Activated B cell treated with CpG ODN at 0.5 μM for 24 hours (primary cell): ENCODE results near the gene SHC3. TPM values are rescaled to one million over a fixed set of nuclear protein-coding genes. Genes with fewer than 3 reads are reported as not detected.

Experiments
- ATAC-seq: fragments of 200-7000 bp; cut with Tn5 transposase; one replicate; pipeline ENCODE4 v1.10.0; 2021; ENCODE audit warnings: low read depth, mild to moderate bottlenecking, moderate library complexity
- CTCF ChIA-PET: fragments of 350-600 bp; sonication (Branson Sonifier 250); formaldehyde crosslinking; loops from one replicate; lab custom pipeline; 2021; ENCODE audit warnings: antibody characterized with exemption; lab: Charles Lee
- POLR2A ChIA-PET: fragments of 350-600 bp; sonication (Branson Sonifier 250); formaldehyde crosslinking; loops from one replicate; lab custom pipeline; 2021; ENCODE audit warnings: antibody characterized with exemption; lab: Charles Lee
- DNase-seq: peaks from one replicate; pipeline ENCODE4 v3.0.0; 2022
- H3K27ac Mint-ChIP-seq: one replicate; pipeline ENCODE4 v1.8.0; 2020; ENCODE audit warnings: mixed read lengths
- H3K27me3 Mint-ChIP-seq: one replicate; pipeline ENCODE4 v1.8.0; 2021; ENCODE audit warnings: mixed read lengths
- H3K36me3 Mint-ChIP-seq: one replicate; pipeline ENCODE4 v1.8.0; 2021; ENCODE audit warnings: low read depth, mixed read lengths
- H3K4me1 Mint-ChIP-seq: one replicate; pipeline ENCODE4 v1.8.0; 2021; ENCODE audit warnings: mixed read lengths
- H3K4me3 Mint-ChIP-seq: one replicate; pipeline ENCODE4 v1.8.0; 2020; ENCODE audit warnings: mild to moderate bottlenecking, mixed read lengths
- H3K9me3 Mint-ChIP-seq: one replicate; pipeline ENCODE4 v1.8.0; 2020; ENCODE audit warnings: mixed read lengths
- intact Hi-C: fragments of 100-400 bp; cut with micrococcal nuclease; formaldehyde crosslinking; loops from one replicate; pipeline ENCODE4 v1.15.1; 2024
- total RNA-seq: library from RNA; stranded (reverse); gene quantifications from 2 replicates; pipeline ENCODE4 v1.2.3, GENCODE V29; 2022
- TF ChIP-seq, protein P1 (sequence below): fragments of 200-600 bp; IDR thresholded peaks from one replicate; pipeline ENCODE4 v1.8.0; 2022; ENCODE audit warnings: antibody characterized with exemption, mild to moderate bottlenecking

The SHC3 gene
- total RNA-seq, 1 donor from 2014 or later, result not detected

DNA sequence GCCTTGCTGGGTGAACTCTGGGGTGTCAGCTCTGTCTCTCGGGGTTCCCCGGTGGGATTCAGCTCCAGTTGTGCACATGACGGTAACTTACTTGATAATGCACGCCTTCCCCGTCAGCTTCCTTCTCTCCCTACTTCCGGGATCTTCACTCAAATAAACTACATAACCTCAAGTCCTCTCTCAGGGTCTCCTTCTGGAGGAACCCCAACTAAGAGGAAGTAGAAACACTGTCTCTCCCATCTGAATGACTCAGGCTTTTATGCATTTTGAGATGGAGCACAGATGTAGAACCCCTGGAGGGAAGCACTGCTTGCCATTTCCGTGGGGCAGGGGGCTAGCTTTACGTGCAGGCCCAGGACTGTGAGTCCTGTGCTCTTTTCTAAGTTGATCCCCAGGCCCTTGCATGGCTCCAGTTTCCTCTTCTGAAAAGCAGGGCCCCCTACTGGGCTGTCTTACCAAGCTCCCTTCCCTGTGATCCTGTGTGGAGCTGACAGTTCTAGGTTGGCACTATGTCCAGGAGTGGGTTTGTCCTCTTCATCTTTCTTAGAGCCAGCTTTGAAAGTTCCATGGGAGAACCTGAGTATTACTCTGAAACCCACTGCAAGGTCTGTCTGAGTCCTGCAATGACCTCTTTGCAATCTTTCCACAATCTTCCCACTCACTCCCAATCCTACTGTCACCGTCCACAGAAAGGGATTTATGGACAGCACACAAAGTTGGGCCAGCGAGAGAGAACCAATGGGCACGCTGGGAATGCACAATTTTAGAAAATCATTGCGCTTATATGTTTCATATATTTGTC lies 169.7 kb downstream of the SHC3 start:
- POLR2A ChIA-PET, result no interaction called here
- H3K9me3 Mint-ChIP-seq, result no peaks in the 10 kb centered on the region
- CTCF ChIA-PET, result interaction anchor here (0.9 kb wide), 1 partner anchor 8 kb away, joined by 3 read pairs; no protein-coding TSS in a partner anchor
- intact Hi-C loops, result no loop called here
- TF ChIP-seq, protein P1, sequence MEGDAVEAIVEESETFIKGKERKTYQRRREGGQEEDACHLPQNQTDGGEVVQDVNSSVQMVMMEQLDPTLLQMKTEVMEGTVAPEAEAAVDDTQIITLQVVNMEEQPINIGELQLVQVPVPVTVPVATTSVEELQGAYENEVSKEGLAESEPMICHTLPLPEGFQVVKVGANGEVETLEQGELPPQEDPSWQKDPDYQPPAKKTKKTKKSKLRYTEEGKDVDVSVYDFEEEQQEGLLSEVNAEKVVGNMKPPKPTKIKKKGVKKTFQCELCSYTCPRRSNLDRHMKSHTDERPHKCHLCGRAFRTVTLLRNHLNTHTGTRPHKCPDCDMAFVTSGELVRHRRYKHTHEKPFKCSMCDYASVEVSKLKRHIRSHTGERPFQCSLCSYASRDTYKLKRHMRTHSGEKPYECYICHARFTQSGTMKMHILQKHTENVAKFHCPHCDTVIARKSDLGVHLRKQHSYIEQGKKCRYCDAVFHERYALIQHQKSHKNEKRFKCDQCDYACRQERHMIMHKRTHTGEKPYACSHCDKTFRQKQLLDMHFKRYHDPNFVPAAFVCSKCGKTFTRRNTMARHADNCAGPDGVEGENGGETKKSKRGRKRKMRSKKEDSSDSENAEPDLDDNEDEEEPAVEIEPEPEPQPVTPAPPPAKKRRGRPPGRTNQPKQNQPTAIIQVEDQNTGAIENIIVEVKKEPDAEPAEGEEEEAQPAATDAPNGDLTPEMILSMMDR, result no peak
- DNase-seq (no peak), ATAC-seq (no peak)
- no peak overlapping the region for H3K4me3 Mint-ChIP-seq
- no peak overlapping the region for H3K27ac Mint-ChIP-seq
- H3K27me3 Mint-ChIP-seq, result peaks cover 5% of the 10 kb centered on the region
- no peaks in the 10 kb centered on the region for H3K4me1 Mint-ChIP-seq
- no peaks in the 10 kb centered on the region for H3K36me3 Mint-ChIP-seq

DNA sequence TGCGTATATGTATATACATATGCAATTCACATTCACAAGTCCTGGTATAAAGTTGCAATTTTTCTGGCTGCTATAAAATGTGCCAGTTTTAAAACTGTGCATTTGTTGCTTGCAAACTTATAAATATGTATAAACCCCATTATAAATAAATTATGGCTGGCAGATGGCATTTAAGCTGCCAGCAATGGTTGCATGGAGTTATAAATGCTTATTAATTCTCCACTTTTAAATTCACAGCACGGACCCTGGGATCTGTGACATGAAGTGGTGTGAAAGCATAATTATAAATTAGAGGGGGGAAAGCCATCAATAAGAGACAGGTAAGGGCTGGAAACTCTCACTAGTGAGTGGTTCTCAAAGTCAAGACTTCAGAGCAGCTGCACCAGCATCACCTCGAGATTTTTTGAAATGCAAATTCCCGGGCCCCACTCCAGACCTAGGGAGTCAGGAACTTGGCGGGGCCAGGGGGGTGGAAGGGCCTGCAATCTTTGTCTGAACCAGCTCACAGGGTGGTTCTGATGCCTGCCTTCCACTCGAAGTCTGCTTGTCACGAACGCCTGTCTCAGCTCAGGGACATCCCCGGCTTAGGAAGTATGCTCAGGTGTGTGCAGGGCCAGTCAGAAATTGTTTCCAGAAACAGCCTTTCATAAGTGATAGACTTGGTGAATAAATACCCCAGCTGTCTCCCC lies 170.4 kb downstream of the SHC3 start:
- Mint-ChIP-seq H3K36me3 (no peaks in the 10 kb centered on the region), H3K9me3 (no peaks in the 10 kb centered on the region), H3K4me1 (no peaks in the 10 kb centered on the region), H3K27me3 (peaks cover 7% of the 10 kb centered on the region), H3K27ac (no peak overlapping the region), H3K4me3 (no peak overlapping the region)
- intact Hi-C loops, result no loop called here
- TF ChIP-seq, protein P1, result no peak
- POLR2A ChIA-PET, result no interaction called here
- CTCF ChIA-PET, result interaction anchor here (0.9 kb wide), 1 partner anchor 7 kb away, joined by 3 read pairs; no protein-coding TSS in a partner anchor
- DNase-seq, result no peak
- no peak for ATAC-seq

DNA sequence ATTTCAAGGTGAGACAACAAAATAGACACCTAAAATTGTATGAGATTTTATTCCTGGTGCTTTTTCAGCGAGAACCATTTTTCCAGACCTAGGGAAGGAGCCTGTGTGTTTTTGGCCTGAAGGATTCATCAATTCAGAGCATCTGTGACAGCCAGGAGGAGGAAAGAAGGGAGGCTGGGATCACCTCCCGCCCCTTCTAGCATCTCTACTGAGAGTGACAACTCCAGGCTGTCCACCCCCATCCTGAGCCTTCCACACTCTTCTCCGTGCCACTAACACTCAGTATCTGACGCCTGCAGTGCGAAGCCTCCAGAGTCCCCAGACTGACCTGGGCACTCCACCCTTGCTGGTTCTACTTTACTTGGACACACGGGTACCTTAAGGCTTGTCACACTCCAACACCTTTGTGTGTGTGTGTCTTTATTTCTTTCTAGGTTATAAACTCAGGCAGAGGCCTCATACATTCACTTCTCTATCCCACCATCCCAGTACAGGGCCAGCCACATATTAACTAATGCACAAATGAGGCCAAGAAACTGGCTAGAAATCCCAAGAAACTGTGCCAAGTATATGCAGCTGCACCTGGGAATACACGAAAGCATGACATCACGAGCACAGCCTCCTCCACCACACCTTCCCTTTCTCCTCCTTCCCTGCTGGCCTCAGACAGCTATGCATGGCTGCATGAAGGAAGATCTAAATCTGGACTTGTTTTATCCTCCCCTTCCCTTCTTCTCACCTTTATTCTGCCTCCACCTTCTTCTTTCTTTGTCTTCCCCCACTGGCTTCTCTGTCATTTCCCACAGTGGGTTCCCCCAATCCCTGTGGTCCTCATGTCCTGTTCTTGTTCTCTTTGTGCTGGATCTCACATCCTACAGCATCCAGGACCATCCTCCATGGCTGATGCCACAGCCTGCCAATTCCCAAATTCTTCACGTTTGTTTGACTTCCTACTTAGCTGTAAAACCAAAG lies 171.3 kb downstream of the SHC3 start:
- no peaks in the 10 kb centered on the region for H3K9me3 Mint-ChIP-seq
- peaks cover 15% of the 10 kb centered on the region for H3K27me3 Mint-ChIP-seq
- no peaks in the 10 kb centered on the region for H3K36me3 Mint-ChIP-seq
- H3K4me3 Mint-ChIP-seq, result no peak overlapping the region
- H3K27ac Mint-ChIP-seq, result no peak overlapping the region
- DNase-seq (no peak), ATAC-seq (no peak)
- CTCF ChIA-PET, result no interaction called here
- POLR2A ChIA-PET, result no interaction called here
- TF ChIP-seq, protein P1, result no peak
- H3K4me1 Mint-ChIP-seq, result no peaks in the 10 kb centered on the region
- intact Hi-C loops, result no loop called here

DNA sequence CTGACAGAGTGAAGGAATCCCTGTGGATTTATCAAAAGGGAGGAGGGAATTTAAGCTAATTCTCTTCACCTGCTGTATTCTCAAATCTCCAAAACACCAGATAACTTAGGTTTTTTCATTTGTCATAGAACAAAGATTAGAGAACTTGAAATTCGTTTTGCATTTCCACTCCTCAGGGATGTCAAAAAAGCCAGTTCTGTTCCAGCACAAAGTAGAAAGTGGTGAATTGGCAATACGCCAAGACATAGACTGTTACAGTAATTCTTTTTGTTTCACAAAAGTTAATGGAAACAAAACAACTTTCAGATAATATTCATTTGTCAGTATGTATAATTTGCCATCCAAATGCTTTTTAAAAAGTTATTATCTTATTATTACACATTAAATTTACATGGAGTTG lies 172.4 kb downstream of the SHC3 start:
- Mint-ChIP-seq H3K9me3 (no peaks in the 10 kb centered on the region), H3K27me3 (peaks cover 18% of the 10 kb centered on the region), H3K4me1 (no peaks in the 10 kb centered on the region), H3K36me3 (no peaks in the 10 kb centered on the region), H3K27ac (no peak overlapping the region), H3K4me3 (no peak overlapping the region)
- DNase-seq, result no peak
- no peak for ATAC-seq
- TF ChIP-seq, protein P1, result no peak
- POLR2A ChIA-PET, result no interaction called here
- CTCF ChIA-PET, result no interaction called here
- intact Hi-C loops, result no loop called here
